C1 segment of cervical spinal cord (tissue), 14 donors: ENCODE data around the gene DYRK4.

Experiments
- DNase-seq, 14 donors: peaks; one replicate each; lab custom pipeline; 2025; lab: John Stamatoyannopoulos, UW

The DYRK4 gene

DNA sequence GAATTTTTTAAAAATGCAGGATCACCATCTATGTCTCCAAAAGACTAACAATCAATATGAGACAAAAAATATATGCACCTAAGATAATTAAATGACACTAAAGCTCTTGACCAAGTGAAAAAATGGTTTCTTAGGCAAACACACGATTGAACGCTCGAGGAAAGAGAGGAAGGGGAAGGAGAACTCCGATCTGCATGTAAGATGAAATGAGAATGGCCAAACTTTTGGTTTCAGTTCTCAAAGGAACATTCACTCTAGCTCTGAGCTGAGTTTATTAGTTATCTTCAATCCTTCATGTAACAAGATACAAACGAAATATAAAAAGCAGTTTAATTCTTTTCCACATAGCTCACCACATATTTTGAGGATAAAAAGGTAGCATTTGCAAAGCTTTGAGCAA is 2.8 kb downstream of the DYRK4 start:
- no peak for DNase-seq

GRCh38 chr12:4566474-4566873 is 4.5 kb downstream of the DYRK4 start:
- DNase-seq, result no peak

GRCh38 chr12:4567073-4567881 is 5.3 kb downstream of the DYRK4 start:
- DNase-seq, result no peak

- no peak for DNase-seq
Observed at GRCh38 chr12:4569261-4569660, 7.3 kb downstream of the DYRK4 start.

DNA sequence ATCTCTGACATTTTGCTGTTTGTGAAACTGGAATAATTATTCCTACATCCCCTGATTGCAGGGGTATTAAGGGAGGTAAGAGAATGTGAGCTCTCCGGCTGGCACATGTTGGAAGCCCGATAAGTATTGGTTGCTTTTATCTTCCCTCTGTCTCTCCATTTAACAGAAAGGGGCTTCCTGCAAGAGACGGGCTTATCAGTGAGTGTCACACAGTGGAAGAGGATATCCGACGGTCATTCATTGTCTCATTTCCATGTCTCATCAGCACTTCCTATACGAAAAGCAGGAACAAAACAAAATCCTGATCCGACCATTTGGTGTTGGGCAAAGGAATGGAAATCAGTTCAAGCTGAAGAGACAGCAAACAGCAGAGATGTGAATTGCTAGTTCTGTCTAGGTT is 10.7 kb downstream of the DYRK4 start:
- DNase-seq, result no peak

DNA sequence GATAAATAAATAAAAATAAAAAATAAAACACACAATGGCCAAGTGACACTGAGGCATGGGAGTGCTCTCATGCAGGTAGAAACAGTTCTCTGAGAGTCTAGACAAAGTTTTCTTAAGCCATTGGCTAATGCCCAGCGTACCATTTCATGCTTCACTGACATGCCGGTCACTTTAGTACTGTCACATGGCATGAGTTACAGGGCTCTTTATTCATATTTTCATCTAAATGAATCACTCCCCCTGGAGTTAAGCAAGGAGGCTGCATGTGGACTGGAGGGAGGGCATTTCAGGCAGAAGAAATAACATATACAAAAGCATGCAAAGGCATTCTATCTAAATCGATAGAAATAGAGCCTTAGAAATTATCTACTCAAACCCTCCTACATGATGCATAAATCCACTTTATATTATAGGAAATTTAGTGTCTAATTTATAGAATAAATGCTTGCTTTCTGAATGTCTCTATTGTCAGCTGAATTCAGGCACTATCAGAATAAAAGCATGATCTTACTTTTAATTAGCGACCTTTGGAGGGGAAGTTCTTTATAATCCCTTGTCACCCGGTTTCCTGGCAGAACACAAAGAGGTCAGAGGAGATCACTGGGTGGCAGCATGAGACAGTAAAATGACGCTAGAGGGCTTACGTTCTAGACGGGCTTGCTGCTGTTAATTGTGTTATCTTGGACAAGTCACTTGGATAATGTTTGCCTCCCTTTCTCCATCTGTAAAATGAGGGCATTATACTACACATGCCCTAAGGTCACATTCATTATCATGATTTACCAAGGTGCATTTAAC is 17.5 kb downstream of the DYRK4 start:
- no peak for DNase-seq

DNA sequence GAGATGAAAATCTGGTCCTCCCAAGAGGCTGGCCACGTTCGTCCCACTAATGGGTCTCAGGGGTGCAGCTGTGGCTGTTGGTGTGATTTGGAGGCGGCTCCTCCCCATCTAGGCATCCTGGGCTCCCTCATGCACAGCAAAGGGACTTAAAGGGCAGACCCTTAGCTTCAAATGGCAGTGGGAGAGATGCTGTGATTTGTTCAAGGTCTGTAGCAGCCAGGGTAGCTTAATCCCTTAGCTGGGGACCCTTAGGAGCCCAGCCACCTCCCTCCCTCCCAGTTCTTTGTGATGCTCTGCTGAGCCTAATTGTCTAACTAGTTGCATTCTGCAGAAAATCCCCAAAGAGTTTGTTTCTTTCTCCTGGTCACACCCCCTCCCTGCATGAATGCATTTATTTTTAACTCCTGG is 18.3 kb downstream of the DYRK4 start:
- DNase-seq, result no peak

DNA sequence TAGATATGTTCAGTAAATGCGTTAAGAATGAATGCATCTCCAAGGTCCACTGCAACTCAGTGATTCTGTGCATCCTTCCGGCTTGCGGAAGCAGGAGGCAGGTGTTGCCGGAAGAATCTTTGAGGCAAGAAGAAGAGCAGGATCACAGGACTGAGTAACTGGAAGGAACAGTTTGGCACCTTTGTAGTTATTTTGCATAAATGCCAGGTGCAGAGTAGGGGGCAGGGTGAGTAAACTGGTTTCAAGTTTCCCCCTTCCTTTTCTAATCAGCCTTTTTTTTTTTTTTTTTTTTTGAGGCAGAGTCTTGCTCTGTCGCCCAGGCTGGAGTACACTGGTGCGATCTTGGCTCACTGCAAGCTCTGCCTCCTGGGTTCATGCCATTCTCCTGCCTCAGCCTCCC is 22.3 kb downstream of the DYRK4 start:
- DNase-seq, result no peak

DNA sequence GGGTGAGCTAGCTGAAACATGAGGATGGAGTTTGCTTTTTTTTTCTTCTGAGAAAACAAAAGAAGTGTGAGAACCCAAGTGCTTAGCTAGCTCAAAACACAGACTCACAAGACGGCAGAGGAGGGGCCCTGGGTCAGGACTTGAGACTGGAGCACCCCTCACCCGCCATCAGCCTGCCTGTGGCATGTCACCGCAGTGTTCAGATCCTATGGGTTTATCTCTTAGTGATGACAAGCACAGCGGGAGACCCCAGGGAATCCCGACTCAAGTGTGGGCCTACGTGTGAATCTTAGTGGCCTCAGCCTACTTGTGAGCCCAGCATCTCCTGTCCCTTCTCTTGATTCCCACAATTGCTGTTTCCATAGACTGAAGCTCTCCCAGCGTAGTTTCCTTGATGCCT is 22.9 kb downstream of the DYRK4 start:
- no peak for DNase-seq

DNA sequence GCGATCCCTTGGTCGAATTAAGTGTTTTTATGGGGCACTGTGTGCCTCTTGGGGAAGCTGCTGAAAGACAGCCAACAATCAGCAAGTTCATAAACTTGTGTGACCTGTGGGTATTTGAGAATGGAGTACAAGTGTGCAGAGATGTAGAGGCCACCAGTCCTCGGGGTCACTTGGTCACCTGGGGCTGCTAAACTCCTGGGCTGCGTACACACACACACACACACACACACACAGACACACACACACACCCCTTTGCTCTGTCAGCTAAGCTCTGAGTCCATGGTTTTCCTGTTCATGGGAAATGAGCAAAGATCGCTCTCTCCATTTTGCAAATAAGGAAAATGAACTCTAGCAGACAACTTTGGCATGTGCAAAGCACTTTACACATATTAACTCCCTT is 24.5 kb downstream of the DYRK4 start:
- no peak for DNase-seq

DNA sequence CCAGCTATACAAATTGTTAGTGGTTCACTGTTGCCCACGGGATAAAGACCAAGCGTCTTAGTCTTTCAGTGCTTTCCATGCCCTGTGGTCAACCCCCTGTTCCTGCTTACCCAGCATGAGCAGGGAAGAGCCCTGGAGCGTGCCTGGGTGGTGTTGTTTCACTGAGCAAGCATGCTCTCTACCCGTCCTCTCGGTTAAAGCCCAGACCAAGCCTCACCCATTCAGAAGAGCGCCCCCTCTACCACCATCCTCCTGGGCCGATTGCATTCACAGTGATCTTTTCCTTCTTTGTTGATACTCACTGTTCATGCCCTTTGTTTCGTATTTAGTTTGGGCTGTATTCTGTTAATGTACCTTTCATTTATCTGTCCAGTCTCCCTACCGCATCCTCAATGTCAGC is 25.1 kb downstream of the DYRK4 start:
- no peak for DNase-seq

DNA sequence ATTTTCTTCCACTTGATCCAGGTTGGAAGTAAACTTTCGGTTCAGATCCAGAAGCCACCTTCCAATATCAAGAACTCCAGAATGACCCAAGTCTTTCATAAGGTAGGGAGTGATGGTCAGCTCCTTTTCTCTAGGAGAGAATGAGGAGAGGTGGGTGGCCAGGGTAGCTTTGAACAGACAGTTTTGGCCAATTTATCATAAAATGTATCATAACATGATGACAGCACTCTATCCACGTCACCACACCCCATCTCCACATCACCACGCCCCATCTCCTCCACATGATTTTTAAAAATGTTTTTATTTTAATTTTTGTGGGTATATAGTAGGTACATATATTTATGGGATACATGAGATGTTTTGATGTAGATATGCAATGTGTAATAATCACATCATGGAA is 26.9 kb downstream of the DYRK4 start:
- DNase-seq, result no peak

- no peak for DNase-seq
Observed at GRCh38 chr12:4589941-4590340, 27.9 kb downstream of the DYRK4 start.

DNA sequence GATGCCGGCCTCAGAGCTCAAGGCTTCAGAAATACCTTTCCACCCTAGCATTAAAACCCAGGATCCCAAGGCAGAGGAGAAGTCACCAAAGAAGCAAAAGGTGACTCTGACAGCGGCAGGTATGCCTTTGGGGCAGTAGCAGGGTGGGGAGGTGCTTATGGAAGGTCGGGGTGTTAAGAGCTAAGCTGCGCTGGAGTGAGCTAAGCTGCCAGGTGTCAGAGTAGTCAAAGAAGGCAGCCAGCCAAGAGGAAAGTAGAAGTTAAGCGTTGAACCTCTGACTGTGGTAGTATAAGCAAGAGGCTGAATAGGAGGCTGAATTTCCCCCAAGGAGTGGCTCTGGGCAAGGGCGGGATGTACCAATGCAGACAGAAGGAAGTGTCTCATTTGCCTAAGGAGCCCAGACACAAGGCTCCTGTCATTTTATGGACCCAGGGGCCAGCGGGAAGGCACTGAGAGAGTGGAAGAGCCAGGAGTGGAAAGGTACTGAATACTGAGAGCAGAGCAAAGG is 29.2 kb downstream of the DYRK4 start:
- no peak for DNase-seq

- DNase-seq, result no peak
Observed at GRCh38 chr12:4595881-4596280, 33.9 kb downstream of the DYRK4 start.

DNA sequence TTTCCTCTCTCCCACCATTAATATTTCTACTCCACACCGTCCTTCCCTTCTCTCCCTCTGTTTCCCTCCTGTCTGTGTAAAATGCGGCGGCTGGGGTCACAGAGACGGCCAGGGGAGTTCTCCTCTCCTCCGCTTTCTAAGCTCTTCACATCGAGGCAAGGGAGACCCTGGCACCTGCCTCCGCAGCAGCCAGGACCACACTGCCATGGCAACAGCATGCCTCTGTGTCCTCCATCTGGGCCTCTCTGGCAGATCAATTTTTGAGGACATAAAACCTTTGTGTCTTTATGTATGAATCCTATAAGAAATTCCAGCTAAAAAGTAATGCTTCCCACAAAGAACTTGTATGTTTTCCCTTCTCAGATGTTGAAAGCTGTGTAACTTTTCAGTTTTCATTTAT is 41.4 kb downstream of the DYRK4 start:
- DNase-seq, result no peak

DNA sequence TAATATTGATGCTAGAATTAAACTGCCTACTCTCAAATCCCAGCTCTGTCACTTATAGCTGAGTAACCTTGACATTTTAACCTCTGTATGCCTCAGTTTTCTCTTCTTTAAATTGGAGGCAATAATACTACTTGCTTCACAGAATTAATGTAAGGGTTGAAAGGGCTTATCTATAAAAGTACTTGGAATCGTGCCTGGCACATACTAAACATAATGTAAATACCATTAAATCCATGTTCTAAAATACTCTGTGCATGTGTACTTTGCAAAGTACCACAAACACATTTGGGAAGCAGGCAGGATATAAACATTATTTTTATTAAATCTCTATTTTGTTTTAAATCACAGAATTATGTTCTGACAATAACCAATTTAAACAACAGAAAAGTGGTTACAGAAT is 41.9 kb downstream of the DYRK4 start:
- DNase-seq, result no peak

- DNase-seq, result peak; percentile 19 to 83 (median 70)
Observed at GRCh38 chr12:4604684-4605193, 42.7 kb downstream of the DYRK4 start.

- DNase-seq, result no peak
Observed at GRCh38 chr12:4607056-4607455, 45.0 kb downstream of the DYRK4 start.

- no peak for DNase-seq
Observed at GRCh38 chr12:4609071-4609470, 47.1 kb downstream of the DYRK4 start.

- DNase-seq, result no peak
Observed at GRCh38 chr12:4610481-4610880, 48.5 kb downstream of the DYRK4 start.

GRCh38 chr12:4615667-4616066 is 53.7 kb downstream of the DYRK4 start:
- DNase-seq, result peak in 9 of 14 donors; percentile 5 to 43 (median 21)

DNA sequence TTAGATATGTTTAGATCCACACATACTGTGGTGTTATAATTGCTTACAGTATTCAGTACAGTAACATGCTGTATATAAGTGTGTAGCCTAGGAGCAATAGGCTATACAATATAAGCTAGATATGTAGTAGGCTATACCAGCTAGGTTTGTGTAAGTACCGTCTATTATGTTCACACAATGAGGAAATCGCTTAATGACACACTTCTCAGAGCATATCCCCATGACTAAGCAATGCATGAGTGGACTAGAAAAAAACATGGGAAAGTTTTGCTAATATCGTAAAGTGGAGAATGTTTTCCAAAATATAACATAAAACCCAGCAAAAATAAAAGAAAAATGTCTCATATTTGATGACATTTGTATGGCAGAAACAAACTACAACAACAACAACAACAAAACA is 59.5 kb downstream of the DYRK4 start:
- no peak for DNase-seq
